SIG-M5 treated with dmso at 0.1 percent for 504 hours (cell line): Measurements from ENCODE around the gene ST6GAL1.

Experiments
- DNase-seq: peaks from one replicate; lab custom pipeline; 2025; ENCODE audit not compliant: unreplicated experiment; lab: John Stamatoyannopoulos, UW

Gene ST6GAL1

DNA sequence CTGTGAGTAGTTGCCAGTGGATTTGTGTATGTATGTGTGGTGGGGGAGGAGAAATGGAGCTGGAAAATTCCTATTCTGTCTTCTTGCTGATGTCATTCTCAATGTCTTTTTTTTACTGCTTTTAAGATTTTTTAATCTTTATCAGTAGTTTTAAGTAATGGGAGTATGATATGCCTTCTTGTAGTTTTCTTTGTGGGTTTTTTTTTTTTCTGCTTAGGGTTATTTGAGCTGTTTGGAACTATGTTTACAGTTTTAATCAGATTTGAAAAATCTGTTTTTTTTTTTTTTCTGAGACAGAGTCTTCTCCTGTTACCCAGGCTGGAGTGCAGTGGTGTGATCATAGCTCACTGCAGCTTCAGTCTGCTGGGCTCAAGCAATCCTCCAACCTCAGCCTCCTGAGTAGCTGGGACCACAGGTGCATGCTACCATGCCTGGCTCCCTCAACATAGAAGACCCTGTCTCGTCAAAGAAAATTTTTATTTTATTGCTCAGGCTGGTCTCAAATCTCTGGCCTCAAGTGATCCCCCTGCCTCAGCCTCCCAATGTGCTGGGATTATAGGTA, 171.8 kb downstream of the ST6GAL1 start:
- DNase-seq, result no peak

DNA sequence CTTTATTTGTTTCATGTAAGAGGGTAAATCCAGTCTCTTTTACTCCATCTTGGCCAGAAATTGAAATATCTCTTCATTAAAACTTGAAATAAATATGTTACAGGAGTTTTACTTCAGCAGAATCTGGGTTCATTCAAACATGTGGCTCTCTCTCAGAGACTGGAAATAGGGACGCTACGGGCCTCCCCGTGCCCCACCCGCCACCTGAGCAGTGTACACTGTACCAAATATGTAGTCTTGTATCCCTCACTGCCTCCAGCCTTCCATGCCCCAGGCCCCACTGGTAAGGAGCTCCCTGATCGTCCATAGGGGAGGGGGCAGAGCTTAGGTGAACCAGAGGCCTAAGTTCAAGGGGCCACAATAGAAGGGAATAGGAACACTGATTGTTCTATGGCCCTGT, 172.9 kb downstream of the ST6GAL1 start:
- no peak for DNase-seq

DNA sequence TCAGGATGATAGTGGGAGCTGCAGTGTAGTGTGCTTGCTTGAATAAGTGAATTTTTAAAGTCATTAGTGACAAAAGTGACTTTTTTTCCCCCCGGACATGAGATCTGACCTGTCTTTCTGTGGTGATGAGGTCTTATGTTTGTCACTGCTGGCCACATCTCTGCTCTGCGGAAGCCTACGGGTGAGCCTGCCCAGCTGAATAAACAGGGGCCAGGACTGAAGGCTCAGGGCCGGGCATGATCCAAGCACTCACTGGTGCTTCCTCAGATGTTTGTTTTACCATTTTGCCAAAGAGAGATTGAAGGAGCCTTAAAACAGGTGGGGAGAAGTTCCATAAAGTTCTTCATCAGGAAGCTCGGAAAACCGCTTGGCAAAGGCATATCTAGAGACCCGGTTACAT, 174.0 kb downstream of the ST6GAL1 start:
- no peak for DNase-seq

DNA sequence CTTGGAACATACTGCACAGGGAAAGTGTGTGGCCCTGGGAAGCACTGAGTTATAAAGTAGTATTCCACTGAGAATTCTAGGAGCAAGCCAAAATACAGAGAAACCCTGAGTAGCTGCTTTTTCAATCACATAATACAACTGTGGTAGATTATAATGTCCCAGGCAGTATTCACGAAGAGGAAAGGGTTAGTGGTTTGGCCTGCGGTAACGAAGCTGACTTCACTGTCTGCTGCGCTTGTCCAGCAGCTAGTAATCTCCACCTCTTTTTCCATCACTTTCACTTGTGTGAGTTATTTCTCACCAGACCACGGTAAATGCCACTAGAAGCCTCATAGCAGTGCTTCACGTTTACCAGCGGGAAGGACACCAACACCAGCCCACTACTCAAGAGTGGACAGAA, 174.6 kb downstream of the ST6GAL1 start:
- no peak for DNase-seq

DNA sequence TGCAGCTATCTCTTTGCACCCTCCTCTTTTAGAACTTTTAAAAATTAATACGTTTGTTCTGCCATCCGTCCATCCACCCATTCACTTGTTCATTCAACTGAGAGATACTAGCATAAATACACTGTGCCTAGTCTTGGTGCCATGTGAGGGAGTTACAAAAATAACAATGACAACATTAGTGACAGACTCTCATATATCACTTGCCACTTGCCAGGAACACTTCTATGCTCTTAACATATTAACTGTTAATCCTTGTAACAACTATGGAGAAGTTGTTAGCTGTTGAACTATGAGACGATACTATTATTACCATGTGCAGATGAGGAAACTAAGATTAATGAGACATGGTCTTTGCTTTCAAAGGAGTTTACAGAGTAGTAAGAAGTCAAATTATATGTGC, 175.4 kb downstream of the ST6GAL1 start:
- DNase-seq, result no peak

DNA sequence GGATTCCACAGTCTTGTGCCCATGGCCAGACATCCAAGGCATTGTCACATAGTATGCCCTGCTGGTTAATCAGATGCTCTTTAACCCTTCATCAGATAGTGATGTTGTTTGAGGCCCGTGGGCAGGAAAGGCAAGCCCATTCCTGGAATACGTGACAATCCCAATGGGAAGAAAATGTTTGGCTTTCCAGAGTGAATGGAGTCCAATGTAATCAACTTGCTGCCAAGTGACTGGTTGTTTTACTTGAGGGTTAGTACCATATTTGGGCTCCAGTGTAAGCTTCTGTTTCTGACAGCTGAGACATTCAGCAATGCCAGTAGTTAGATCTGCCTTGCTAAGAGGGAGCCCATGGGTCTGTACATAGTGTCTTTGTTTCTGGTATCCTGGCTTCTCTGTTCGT, 177.7 kb downstream of the ST6GAL1 start:
- DNase-seq, result no peak

DNA sequence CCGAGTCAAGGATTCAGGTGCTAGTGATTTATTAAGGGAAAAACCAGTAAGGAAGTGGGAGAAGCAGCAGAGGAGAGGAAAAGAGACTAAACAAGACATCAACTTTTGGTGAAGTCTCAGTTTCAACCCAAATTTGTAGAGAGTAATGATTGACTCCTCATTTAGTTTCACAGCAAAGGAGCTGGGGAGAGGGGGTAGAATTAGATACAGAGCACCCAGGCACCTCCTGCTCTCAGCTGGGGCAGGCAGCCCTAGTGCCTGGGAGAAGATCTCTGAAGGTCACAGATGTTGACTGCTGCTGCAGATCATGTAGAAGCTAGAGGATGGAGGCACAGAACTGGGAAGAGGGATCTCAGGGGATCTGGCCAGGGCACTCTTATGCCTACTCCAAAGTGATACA, 179.8 kb downstream of the ST6GAL1 start:
- DNase-seq, result no peak

DNA sequence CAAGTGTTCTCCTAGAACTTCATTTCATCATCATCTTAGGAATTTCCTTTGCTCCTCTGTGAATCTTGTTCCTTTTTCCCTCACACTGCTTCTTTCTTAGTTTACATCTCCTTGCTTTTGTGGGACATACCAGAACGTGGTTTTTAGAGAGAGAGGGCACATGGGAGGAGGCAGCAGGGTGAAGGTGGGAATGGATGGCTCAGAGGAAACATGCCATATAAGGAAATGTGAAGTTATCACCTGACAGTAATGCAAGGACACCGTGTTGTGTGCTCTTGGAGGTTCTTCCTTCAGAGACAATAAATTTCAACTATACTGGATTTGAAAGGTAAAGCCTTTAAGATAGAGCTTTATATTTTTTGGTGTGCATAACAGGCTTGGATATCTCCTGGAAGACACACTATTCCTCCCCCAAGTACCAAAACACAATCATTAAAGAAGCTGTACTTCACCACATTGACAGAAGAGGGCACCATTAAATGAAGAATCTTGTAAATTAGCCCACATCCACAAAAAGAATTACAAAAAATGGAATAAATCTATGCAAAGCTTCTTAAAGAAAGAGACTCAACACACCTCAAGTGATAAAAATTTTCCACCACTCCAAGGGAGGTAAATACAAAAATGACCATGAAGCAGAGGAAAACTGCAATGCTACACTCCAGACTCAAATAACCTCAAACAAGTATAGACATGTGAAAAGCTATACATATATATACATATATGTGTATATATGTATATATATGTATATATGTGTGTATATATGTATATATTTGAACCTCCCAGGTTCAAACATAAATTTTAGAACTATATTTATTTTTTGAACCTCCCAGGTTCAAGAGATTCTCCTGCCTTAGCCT, 182.8 kb downstream of the ST6GAL1 start:
- DNase-seq, result peak; percentile 25

DNA sequence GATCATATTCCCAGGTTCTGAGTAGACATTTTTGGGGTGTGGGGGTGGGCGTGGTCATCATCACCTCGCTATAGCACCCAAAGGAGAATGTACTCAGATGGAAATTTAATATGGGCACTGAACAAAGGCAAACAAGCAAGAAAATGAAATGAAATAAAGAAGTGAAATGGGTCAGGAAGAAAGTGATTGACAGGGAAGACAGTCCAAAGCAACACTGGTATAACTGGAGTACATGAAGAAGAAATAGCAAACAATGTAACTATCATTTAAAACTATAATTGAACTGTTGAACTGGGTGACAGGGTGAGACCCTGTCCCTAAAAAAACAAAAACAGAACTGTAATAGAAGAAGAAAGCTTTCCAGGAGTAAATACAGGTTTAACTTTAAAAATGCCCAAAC, 184.2 kb downstream of the ST6GAL1 start:
- DNase-seq, result no peak

DNA sequence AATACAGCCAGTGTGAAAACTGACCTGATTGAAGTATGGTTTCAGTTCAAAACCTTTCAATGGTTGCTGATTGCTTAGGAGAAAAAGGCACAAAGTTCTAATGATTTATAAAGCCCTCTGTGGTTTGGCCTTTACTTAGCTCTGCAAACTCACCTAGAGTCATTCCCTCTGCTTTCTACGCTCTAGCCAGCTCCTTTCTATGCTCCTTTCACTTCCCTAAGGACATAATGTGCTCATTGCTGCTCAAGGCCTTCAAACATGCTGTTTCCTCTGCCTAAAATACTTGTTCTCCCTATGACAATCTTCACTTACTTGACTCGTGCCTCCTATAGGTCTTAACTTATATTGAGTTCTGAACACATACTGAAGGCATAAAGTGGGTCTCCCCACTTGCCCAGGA, 190.0 kb downstream of the ST6GAL1 start:
- no peak for DNase-seq

DNA sequence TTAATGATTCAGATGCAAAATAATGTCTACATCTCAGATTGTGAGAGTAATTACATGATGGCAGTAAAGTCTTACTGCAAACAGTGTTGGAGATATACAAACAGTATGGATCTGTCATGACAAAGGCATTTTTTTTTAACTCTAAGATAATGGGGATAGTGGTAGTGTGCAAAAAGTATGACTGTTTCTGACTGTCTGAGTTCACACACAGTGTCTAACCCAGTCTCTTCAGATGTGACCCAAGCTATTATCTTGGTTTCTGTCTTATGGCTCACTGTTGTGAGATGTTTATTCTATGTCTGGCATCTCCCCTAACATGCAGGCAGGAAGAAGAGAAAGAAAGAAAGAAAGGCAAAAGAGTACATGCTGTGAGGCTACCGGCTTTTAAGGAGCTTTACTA, 191.9 kb downstream of the ST6GAL1 start:
- DNase-seq, result no peak

DNA sequence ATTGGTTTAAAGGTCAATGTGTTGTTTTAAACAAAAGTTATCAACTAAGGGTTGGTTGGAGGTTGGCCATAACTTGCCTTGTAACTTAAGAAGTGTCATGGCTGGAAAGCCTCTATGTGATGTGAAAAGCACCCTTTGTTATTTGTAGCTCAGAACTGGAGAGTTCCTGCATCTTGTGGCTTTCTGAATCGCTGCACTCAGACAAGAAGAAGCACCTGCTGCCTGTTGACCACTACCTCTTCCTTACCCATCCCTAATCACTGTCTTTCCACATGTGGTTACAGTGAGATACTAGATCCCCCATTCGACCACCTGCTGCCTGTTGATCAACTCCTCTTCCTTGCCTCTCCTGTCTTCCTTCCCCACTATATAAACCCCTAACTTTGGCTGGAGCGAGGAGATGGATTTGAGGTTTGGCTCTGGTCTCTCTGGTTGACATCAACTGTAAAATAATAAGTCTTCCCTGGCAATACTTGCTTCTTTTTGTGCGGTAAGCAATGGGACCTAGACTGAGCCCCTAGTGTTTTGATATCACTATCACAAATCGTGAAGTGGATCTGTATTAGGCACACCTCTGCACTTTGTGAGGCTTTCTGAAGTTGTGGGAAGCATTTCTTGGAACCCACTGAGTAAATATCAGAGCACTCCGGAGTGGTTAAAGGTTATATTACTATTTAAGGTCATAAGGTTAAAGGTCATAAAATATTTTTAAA, 195.1 kb downstream of the ST6GAL1 start:
- no peak for DNase-seq
